GM12878 (cell line): ENCODE data around the gene THSD4. TPM values are rescaled to one million over a fixed set of nuclear protein-coding genes. Genes with fewer than 3 reads are reported as not detected.

Experiments
- ATAC-seq: fragments of 200-7000 bp; cut with Tn5 transposase; 3 replicates; pipeline ENCODE4 v1.9.1; 2020; ENCODE audit warnings: mild to moderate bottlenecking, moderate library complexity
- BruUV-seq: library from RNA; stranded (reverse); fragments of 400-500 nt; replicated peaks from 2 replicates; lab custom pipeline; 2021; lab: Mats Ljungman, UMichigan
- CTCF ChIA-PET: fragments of 300-600 bp; sonication (Branson Sonifier 250); formaldehyde crosslinking; extraction: SDS; loops from one replicate; lab custom pipeline; 2021; ENCODE audit warnings: inconsistent platforms; lab: Yijun Ruan, JAX
- POLR2A ChIA-PET: fragments of 350-600 bp; formaldehyde crosslinking; extraction: SDS; loops from one replicate; lab custom pipeline; 2021; ENCODE audit warnings: inconsistent platforms; lab: Charles Lee
- RAD21 ChIA-PET: fragments of 300-600 bp; sonication (Branson Sonifier 250); formaldehyde crosslinking; loops from one replicate; lab custom pipeline; 2023; ENCODE audit warnings: antibody characterized with exemption; ENCODE audit not compliant: unreplicated experiment; lab: Charles Lee
- SMC1A ChIA-PET: fragments of 300-600 bp; sonication (Branson Sonifier 250); formaldehyde crosslinking; loops from one replicate; lab custom pipeline; 2023; ENCODE audit not compliant: unreplicated experiment, uncharacterized antibody; lab: Charles Lee
- DNase-seq: peaks from one replicate; pipeline ENCODE4 v3.0.0-alpha.2; 2011; ENCODE audit warnings: low read depth, low spot score
- FAIRE-seq: peaks from 3 replicates; lab custom pipeline; 2011; peaks lifted over from hg19 to GRCh38; lab: Jason Lieb, UNC
- H2AFZ ChIP-seq: 2 replicates; pipeline ENCODE4 v1.6.0; 2011; ENCODE audit warnings: low read depth, low read length, control low read depth; ENCODE audit not compliant: control insufficient read depth
- H3K27ac ChIP-seq: 2 replicates; pipeline ENCODE4 v1.5.1; 2011; ENCODE audit warnings: control low read depth; ENCODE audit not compliant: control insufficient read depth, insufficient read depth
- H3K27me3 ChIP-seq, 2 experiments: replicated peaks in 1 of 2; 2 replicates each; pipeline versions ENCODE4 v1.6.0 to v1.6.1; 2011; ENCODE audit warnings: low read length in 1 of 2; ENCODE audit not compliant: control insufficient read depth in 2 of 2, insufficient read depth in 2 of 2
- H3K36me3 ChIP-seq, 2 experiments: 2 replicates each; pipeline ENCODE4 v1.5.1; 2011; ENCODE audit warnings: low read length in 1 of 2; ENCODE audit not compliant: control insufficient read depth in 2 of 2, insufficient read depth in 2 of 2
- H3K4me1 ChIP-seq: 2 replicates; pipeline ENCODE4 v1.6.1; 2011; ENCODE audit warnings: mild to moderate bottlenecking, low read length, moderate library complexity, mixed read lengths; ENCODE audit not compliant: control insufficient read depth, insufficient read depth
- H3K4me2 ChIP-seq: 2 replicates; pipeline ENCODE4 v1.6.0; 2011; ENCODE audit warnings: control low read depth; ENCODE audit not compliant: control insufficient read depth, insufficient read depth
- H3K4me3 ChIP-seq: fragments of 200-600 bp; sonication (generic); 2 replicates; pipeline ENCODE4 v1.5.1; 2016
- H3K79me2 ChIP-seq: 2 replicates; pipeline ENCODE4 v1.6.0; 2011; ENCODE audit warnings: low read length; ENCODE audit not compliant: control insufficient read depth, insufficient read depth
- H3K9ac ChIP-seq: 2 replicates; pipeline ENCODE4 v1.8.0; 2011; ENCODE audit warnings: low read length, control low read depth, mixed read lengths; ENCODE audit not compliant: control insufficient read depth, insufficient read depth
- H3K9me3 ChIP-seq: replicated peaks from 3 replicates; pipeline ENCODE4 v1.5.1; 2011; ENCODE audit warnings: mild to moderate bottlenecking, low read length; ENCODE audit not compliant: control insufficient read depth, insufficient read depth
- H4K20me1 ChIP-seq: 2 replicates; pipeline ENCODE4 v1.6.0; 2011; ENCODE audit not compliant: control insufficient read depth, insufficient read depth
- BHLHE40 ChIP-seq, 2 experiments: fragments of 450-650 bp in 1 of 2; IDR thresholded peaks; 2 replicates each; pipeline ENCODE4 v1.6.1; 2011 to 2017; ENCODE audit warnings: low read depth in 2 of 2, borderline replicate concordance in 1 of 2, improper control_type of control experiment in 1 of 2, low read length in 1 of 2, mild to moderate bottlenecking in 1 of 2
- CBX5 ChIP-seq: sonication (generic); IDR thresholded peaks from 2 replicates; pipeline ENCODE4 v1.6.1; 2016; ENCODE audit warnings: low read depth, moderate library complexity, mild to moderate bottlenecking, inconsistent platforms
- DPF2 ChIP-seq: fragments of 450-650 bp; IDR thresholded peaks from 2 replicates; pipeline ENCODE4 v1.6.1; 2017; ENCODE audit warnings: mild to moderate bottlenecking
- E2F4 ChIP-seq: IDR thresholded peaks from 2 replicates; pipeline ENCODE4 v1.6.1; 2012; ENCODE audit warnings: low read depth, low read length, improper control_type of control experiment
- IKZF1 ChIP-seq: fragments of 450-650 bp; conservative IDR thresholded peaks from 2 replicates; pipeline ENCODE4 v1.6.1; 2017; ENCODE audit warnings: antibody characterized with exemption, mild to moderate bottlenecking
- MAX ChIP-seq: IDR thresholded peaks from 2 replicates; pipeline ENCODE4 v1.6.1; 2012; ENCODE audit warnings: low read depth, low read length, improper control_type of control experiment
- NFIC ChIP-seq: IDR thresholded peaks from 2 replicates; pipeline ENCODE4 v1.6.1; 2012; ENCODE audit warnings: low read depth, mild to moderate bottlenecking, inconsistent platforms, low read length, moderate library complexity
- NFYA ChIP-seq: IDR thresholded peaks from 2 replicates; pipeline ENCODE4 v1.6.1; 2011; ENCODE audit warnings: low read depth, mild to moderate bottlenecking, low read length, improper control_type of control experiment, borderline replicate concordance
- PBX3 ChIP-seq: IDR thresholded peaks from 2 replicates; pipeline ENCODE4 v1.6.1; 2011; ENCODE audit warnings: mild to moderate bottlenecking, low read depth, low read length, moderate library complexity; ENCODE audit not compliant: insufficient replicate concordance
- PKNOX1 ChIP-seq: fragments of 450-650 bp; IDR thresholded peaks from 2 replicates; pipeline ENCODE4 v1.6.1; 2016; ENCODE audit warnings: mild to moderate bottlenecking
- POLR2A ChIP-seq: IDR thresholded peaks from 2 replicates; pipeline ENCODE4 v1.6.1; 2011; ENCODE audit warnings: low read depth, mild to moderate bottlenecking, low read length
- RCOR1 ChIP-seq: conservative IDR thresholded peaks from 2 replicates; pipeline ENCODE4 v1.6.1; 2012; ENCODE audit warnings: low read depth, low read length, improper control_type of control experiment
- SMAD1 ChIP-seq: fragments of 450-650 bp; IDR thresholded peaks from 2 replicates; pipeline ENCODE4 v1.6.1; 2018; ENCODE audit warnings: mild to moderate bottlenecking, low read depth; ENCODE audit not compliant: partially characterized antibody
- SREBF2 ChIP-seq: IDR thresholded peaks from 2 replicates; pipeline ENCODE4 v1.6.1; 2012; ENCODE audit warnings: mild to moderate bottlenecking, low read length
- STAT3 ChIP-seq: IDR thresholded peaks from 2 replicates; pipeline ENCODE4 v1.6.1; 2011; ENCODE audit warnings: low read depth, low read length, improper control_type of control experiment
- SUPT20H ChIP-seq: IDR thresholded peaks from 2 replicates; pipeline ENCODE4 v1.6.1; 2011; ENCODE audit warnings: low read depth, mild to moderate bottlenecking, low read length, moderate library complexity, borderline replicate concordance; ENCODE audit not compliant: control insufficient read depth
- TCF3 ChIP-seq: IDR thresholded peaks from 2 replicates; pipeline ENCODE4 v1.6.1; 2012; ENCODE audit warnings: low read depth, mild to moderate bottlenecking, low read length, borderline replicate concordance; ENCODE audit not compliant: insufficient read depth
- WGBS: methylation state at CpG from one replicate; pipeline ENCODE4 v1.1.6; 2016; ENCODE audit warnings: low lambda C conversion rate; ENCODE audit not compliant: insufficient replicate concordance, insufficient coverage; ENCODE audit errors: missing lambda C conversion rate; 5-methylcytosine and 5-hydroxymethylcytosine counted together
- in situ Hi-C: fragments of 300-500 bp; cut with MboI; formaldehyde crosslinking; loops from 9 replicates; pipeline ENCODE4 v1.14.3; 2018; ENCODE audit warnings: mixed read lengths
- intact Hi-C: fragments of 100-400 bp; cut with micrococcal nuclease; formaldehyde crosslinking; loops from one replicate; pipeline ENCODE4 v1.14.2; 2022; ENCODE audit not compliant: unreplicated experiment
- polyA plus RNA-seq, 11 experiments: library from polyadenylated mRNA; depleted of rRNA in 4 of 11; unstranded in 6 of 11; stranded (reverse) in 5 of 11; fragments of >200 nt; fragmentation: Nextera tagmentation in 4 of 11; fragmentation: Illumina TruSeq in 1 of 11; extraction: Ambion mirVana in 4 of 11; extraction: Trizol in 1 of 11; gene quantifications; 1 replicate in 1 of 11; 2 replicates in 10 of 11; pipeline versions ENCODE4 v1.2.1 to v1.2.3, GENCODE V29; 2011 to 2016; ENCODE audit warnings: inconsistent platforms in 2 of 11, missing spikeins in 2 of 11, low read depth in 1 of 11
- total RNA-seq, 4 experiments: library from RNA; depleted of rRNA in 3 of 4; stranded (reverse); fragments of >200 nt in 3 of 4; fragmentation: Illumina TruSeq in 1 of 4; extraction: Trizol in 1 of 4; gene quantifications; 2 replicates each; pipeline versions ENCODE4 v1.2.1 to v1.2.3, GENCODE V29; 2013 to 2021

Gene THSD4
- total and polyA plus RNA-seq, 10 of the 15 experiments (the other 5 are each of a cell fraction or from before 2014, with no cell fraction given), result 0.04 to 0.13 (median 0.05) TPM; not detected in 7

- POLR2A ChIA-PET, result no interaction called here
- RAD21 ChIA-PET, result no interaction called here
- FAIRE-seq, result no peak
- H3K4me3 ChIP-seq, result no peak overlapping the region
- H3K36me3 ChIP-seq, result no peaks in the 10 kb centered on the region
- no peaks in the 10 kb centered on the region for H3K79me2 ChIP-seq
- no peak for DNase-seq
- CTCF ChIA-PET, result interaction anchor here (0.9 kb wide), 1 partner anchor 10 kb away, joined by 3 read pairs; no protein-coding TSS in a partner anchor
- ATAC-seq, result no peak
- H3K9ac ChIP-seq, result no peak overlapping the region
- H3K4me2 ChIP-seq, result no peak overlapping the region
- no peak overlapping the region for H2AFZ ChIP-seq
- peaks cover 0 to 2% of the 10 kb centered on the region in 2 experiments; a peak in 2 of 4 replicates for H3K27me3 ChIP-seq
- no peaks in the 10 kb centered on the region for H4K20me1 ChIP-seq
- SMC1A ChIA-PET, result no interaction called here
- BruUV-seq, result no TSS peak
- TF ChIP-seq RCOR1 (no peak), NFYA (no peak), BHLHE40 (IDR thresholded peaks at IDR 0.05; ENCODE audit: borderline replicate concordance in 1 of 2, low read depth in 2 of 2, low read length in 1 of 2) (no peak), SMAD1 (no peak), E2F4 (no peak), PKNOX1 (no peak), TCF3 (no peak), MAX (no peak), CBX5 (no peak), SREBF2 (no peak), NFIC (no peak), POLR2A (no peak), SUPT20H (no peak), STAT3 (no peak), PBX3 (no peak), IKZF1 (no peak), DPF2 (no peak)
- TF ChIP-seq, all 136 proteins: peak for 0
- intact Hi-C loops (no loop called here), in situ Hi-C loops (no loop called here)
- Histone ChIP-seq H3K4me1 (no peaks in the 10 kb centered on the region), H3K9me3 (no peaks in the 10 kb centered on the region), H3K27ac (no peak overlapping the region)
- WGBS, result 16% methylated on average over 6 of the region's 6 CpGs
Measured at GRCh38 chr15:71611553-71612396, 496.5 kb downstream of the THSD4 start.
